Tibial nerve (tissue), 4 donors: ENCODE results near the gene ZSCAN16. TPM values are rescaled to one million over a fixed set of nuclear protein-coding genes. Genes with fewer than 3 reads are reported as not detected.
"Not testable (repeated sequence)": the region's sequence is repeated elsewhere in the genome, so short reads cannot be mapped to it uniquely, and the experiment has no call there.

ENCODE experiments used
- DNase-seq, 2 donors: peaks; one replicate each; pipeline ENCODE4 v3.0.0-alpha.2; 2019; ENCODE audit warnings: low spot score in 2 of 2
- H3K27ac ChIP-seq, 4 donors: fragments of 200-600 bp; sonication (generic) in 3 of 4; one replicate each; pipeline ENCODE4 v1.5.1; 2017 to 2019; ENCODE audit warnings: mild to moderate bottlenecking in 1 of 4
- H3K27me3 ChIP-seq, 2 donors: fragments of 200-600 bp; sonication (generic) in 1 of 2; one replicate each; pipeline versions ENCODE4 v1.5.1 to v1.6.0; 2017 to 2019
- H3K36me3 ChIP-seq, 3 donors: fragments of 200-600 bp; sonication (generic); one replicate each; pipeline ENCODE4 v1.5.1; 2018 to 2019
- H3K4me1 ChIP-seq, 4 donors: fragments of 200-600 bp; sonication (generic) in 3 of 4; one replicate each; pipeline ENCODE4 v1.5.1; 2017 to 2019
- H3K4me3 ChIP-seq, 4 donors: fragments of 200-600 bp; sonication (generic) in 3 of 4; one replicate each; pipeline ENCODE4 v1.5.1; 2017 to 2019; ENCODE audit warnings: mild to moderate bottlenecking in 1 of 4, moderate library complexity in 1 of 4
- H3K9me3 ChIP-seq, 4 donors: fragments of 200-600 bp; sonication (generic) in 3 of 4; one replicate each; pipeline ENCODE4 v1.5.1; 2017 to 2019
- CTCF ChIP-seq, 5 experiments: fragments of 200-600 bp in 3 of 5; fragments of 450-650 bp in 2 of 5; sonication (generic) in 3 of 5; IDR thresholded peaks; one replicate each; pipeline ENCODE4 v1.5.1; 2016 to 2019; ENCODE audit warnings: antibody characterized with exemption in 5 of 5, mild to moderate bottlenecking in 3 of 5, moderate library complexity in 2 of 5
- EP300 ChIP-seq, 2 donors: sonication (generic); formaldehyde crosslinking; IDR thresholded peaks; one replicate each; pipeline ENCODE4 v1.6.1; 2017; ENCODE audit warnings: antibody characterized with exemption in 2 of 2, mild to moderate bottlenecking in 1 of 2
- POLR2A ChIP-seq, 2 donors: fragments of 450-650 bp; IDR thresholded peaks; one replicate each; pipeline ENCODE4 v1.6.1; 2017; ENCODE audit warnings: antibody characterized with exemption in 2 of 2, mild to moderate bottlenecking in 2 of 2, moderate library complexity in 2 of 2
- WGBS, 2 donors: methylation state at CpG; one replicate each; pipeline ENCODE4 v1.1.5; 2018; 5-methylcytosine and 5-hydroxymethylcytosine counted together
- total RNA-seq, 4 donors: library from RNA; depleted of rRNA; stranded (reverse); fragments of >200 nt; gene quantifications; one replicate each; pipeline ENCODE4 v1.1.0, GENCODE V29; 2016

The ZSCAN16 gene
- total RNA-seq, 4 donors from 2014 or later: 0.78 to 9.9 (median 3.6) TPM

GRCh38 chr6:28117386-28118050, 6.9 kb upstream of the ZSCAN16 start:
- 87 to 90% methylated on average over 2 of the region's 2 CpGs for WGBS, 2 donors
- peaks cover 0 to 80% (median 3%) of the 10 kb centered on the region in 3 donors for H3K36me3 ChIP-seq
- no peak for DNase-seq
- no peaks in the 10 kb centered on the region for H3K27me3 ChIP-seq
- H3K27ac ChIP-seq: no peak overlapping the region
- H3K4me3 ChIP-seq: no peak overlapping the region
- H3K9me3 ChIP-seq: no peaks in the 10 kb centered on the region
- no peaks in the 10 kb centered on the region for H3K4me1 ChIP-seq
- no peak for TF ChIP-seq POLR2A (IDR thresholded peaks at IDR 0.05)
- TF ChIP-seq EP300 (IDR thresholded peaks at IDR 0.05): no peak
- no peak for TF ChIP-seq CTCF (IDR thresholded peaks at IDR 0.05)

GRCh38 chr6:28118217-28118616, 6.2 kb upstream of the ZSCAN16 start:
- WGBS, 2 donors: 75 to 88% methylated on average over 1 of the region's 1 CpG
- DNase-seq: no peak
- Histone ChIP-seq H3K4me3 (no peak overlapping the region), H3K27me3 (no peaks in the 10 kb centered on the region), H3K4me1 (no peaks in the 10 kb centered on the region), H3K9me3 (no peaks in the 10 kb centered on the region), H3K27ac (no peak overlapping the region), H3K36me3 (peaks cover 0 to 84% (median 3%) of the 10 kb centered on the region in 3 donors)
- no peak for TF ChIP-seq POLR2A (IDR thresholded peaks at IDR 0.05)
- no peak for TF ChIP-seq EP300 (IDR thresholded peaks at IDR 0.05)
- no peak for TF ChIP-seq CTCF (IDR thresholded peaks at IDR 0.05)

- H3K4me3 ChIP-seq: no peak overlapping the region
- DNase-seq: no peak
- H3K27me3 ChIP-seq: no peaks in the 10 kb centered on the region
- no peaks in the 10 kb centered on the region for H3K9me3 ChIP-seq
- TF ChIP-seq CTCF (IDR thresholded peaks at IDR 0.05) (no peak), POLR2A (IDR thresholded peaks at IDR 0.05) (no peak), EP300 (IDR thresholded peaks at IDR 0.05) (no peak)
- WGBS, 2 donors: 90% methylated on average over 2 of the region's 2 CpGs
- H3K27ac ChIP-seq: no peak overlapping the region
- peaks cover 0 to 22% (median 6%) of the 10 kb centered on the region in 4 donors for H3K4me1 ChIP-seq
- H3K36me3 ChIP-seq: peaks cover 0 to 64% (median 0%) of the 10 kb centered on the region in 3 donors
Observed at GRCh38 chr6:28121876-28122275, 2.5 kb upstream of the ZSCAN16 start.

- 90 to 93% methylated on average over 5 of the region's 5 CpGs for WGBS, 2 donors
- peaks cover 0 to 66% (median 0%) of the 10 kb centered on the region in 3 donors for H3K36me3 ChIP-seq
- H3K4me3 ChIP-seq: not testable (repeated sequence)
Observed at GRCh38 chr6:28122283-28122682, 2.1 kb upstream of the ZSCAN16 start.

GRCh38 chr6:28124971-28125353, 553 bp downstream of the ZSCAN16 start:
- WGBS, 2 donors: 5 to 7% methylated on average over 6 of the region's 6 CpGs

More at GRCh38 chr6:28122283-28122682, 2.1 kb upstream of the ZSCAN16 start:
- not testable (repeated sequence) for H3K9me3 ChIP-seq, H3K27ac ChIP-seq, DNase-seq, H3K27me3 ChIP-seq
- H3K4me1 ChIP-seq: peaks cover 0 to 22% (median 6%) of the 10 kb centered on the region in 4 donors

More at GRCh38 chr6:28124971-28125353, 553 bp downstream of the ZSCAN16 start:
- H3K4me3 ChIP-seq: peak overlapping the region; percentile 51 to 66 (median 58)
- TF ChIP-seq EP300 (IDR thresholded peaks at IDR 0.05) (no peak), POLR2A (IDR thresholded peaks at IDR 0.05) (no peak), CTCF (IDR thresholded peaks at IDR 0.05) (no peak)
- no peaks in the 10 kb centered on the region for H3K9me3 ChIP-seq
- no peaks in the 10 kb centered on the region for H3K27me3 ChIP-seq
- DNase-seq: no peak
- H3K4me1 ChIP-seq: peaks cover 0 to 22% (median 6%) of the 10 kb centered on the region in 4 donors
- H3K36me3 ChIP-seq: peaks cover 0 to 58% (median 0%) of the 10 kb centered on the region in 3 donors
- peak overlapping the region in 3 of 4 donors; percentile 44 to 78 (median 69) for H3K27ac ChIP-seq
